OCI-LY1 (cell line): ENCODE results near the gene RAB40B.

ENCODE experiments used
- H2AFZ ChIP-seq: fragments of 200-600 bp; sonication (generic), shearing (Covaris generic); 2 replicates; pipeline ENCODE4 v1.6.0; 2014; ENCODE audit warnings: antibody characterized with exemption, mild to moderate bottlenecking, low read length
- H3F3A ChIP-seq: fragments of 200-600 bp; sonication (generic), shearing (Covaris generic); 2 replicates; pipeline ENCODE4 v1.6.0; 2014; ENCODE audit warnings: mild to moderate bottlenecking, antibody characterized with exemption, low read length, moderate library complexity; ENCODE audit not compliant: insufficient read depth
- H3K27ac ChIP-seq: fragments of 200-600 bp; sonication (generic); 2 replicates; pipeline ENCODE4 v1.5.1; 2014; ENCODE audit warnings: low read length, mixed run types, mild to moderate bottlenecking, low read depth; ENCODE audit not compliant: poor library complexity, severe bottlenecking
- H3K27me3 ChIP-seq: fragments of 200-600 bp; sonication (generic); 2 replicates; pipeline ENCODE4 v1.6.0; 2014; ENCODE audit warnings: antibody characterized with exemption, mild to moderate bottlenecking, low read length, moderate library complexity; ENCODE audit not compliant: insufficient read depth
- H3K36me3 ChIP-seq: fragments of 200-600 bp; sonication (generic); 2 replicates; pipeline ENCODE4 v1.6.1; 2014; ENCODE audit warnings: mild to moderate bottlenecking, antibody characterized with exemption, low read length, moderate library complexity, mixed read lengths; ENCODE audit not compliant: insufficient read depth
- H3K4me1 ChIP-seq: fragments of 200-600 bp; sonication (generic); 2 replicates; pipeline ENCODE4 v1.5.1; 2014; ENCODE audit warnings: mild to moderate bottlenecking, low read length, moderate library complexity; ENCODE audit not compliant: insufficient read depth, severe bottlenecking
- H3K4me2 ChIP-seq: fragments of 200-600 bp; sonication (generic), shearing (Covaris generic); 2 replicates; pipeline ENCODE4 v1.6.1; 2014; ENCODE audit warnings: low read length
- H3K4me3 ChIP-seq: fragments of 200-600 bp; sonication (generic); 2 replicates; pipeline ENCODE4 v1.5.1; 2014; ENCODE audit warnings: low read length, low read depth, mild to moderate bottlenecking, mixed read lengths; ENCODE audit not compliant: poor library complexity, severe bottlenecking
- H3K79me2 ChIP-seq: fragments of 200-600 bp; shearing (Covaris generic); 2 replicates; pipeline ENCODE4 v1.6.1; 2016; ENCODE audit warnings: mixed run types, low read length, mixed read lengths; ENCODE audit not compliant: insufficient read depth
- H3K9ac ChIP-seq: fragments of 200-600 bp; sonication (generic), shearing (Covaris generic); 2 replicates; pipeline ENCODE4 v1.6.1; 2014; ENCODE audit warnings: mild to moderate bottlenecking, low read length, mixed read lengths
- H3K9me2 ChIP-seq: fragments of 200-600 bp; sonication (generic), shearing (Covaris generic); 2 replicates; pipeline ENCODE4 v1.6.1; 2014; ENCODE audit warnings: low read depth, mild to moderate bottlenecking, low read length, mixed read lengths
- H3K9me3 ChIP-seq: fragments of 200-600 bp; shearing (Covaris generic); 2 replicates; pipeline ENCODE4 v1.6.1; 2014; ENCODE audit warnings: low read length, mixed read lengths
- H4K20me1 ChIP-seq: fragments of 200-600 bp; sonication (generic), shearing (Covaris generic); 2 replicates; pipeline ENCODE4 v1.6.0; 2016; ENCODE audit warnings: mild to moderate bottlenecking, low read length; ENCODE audit not compliant: insufficient read depth
- CTCF ChIP-seq: fragments of 200-600 bp; sonication (generic), shearing (Covaris generic); IDR thresholded peaks from 2 replicates; pipeline ENCODE4 v1.5.1; 2017; ENCODE audit warnings: mild to moderate bottlenecking, antibody characterized with exemption, low read length, moderate library complexity, mixed read lengths
- EZH2 ChIP-seq: fragments of 200-600 bp; sonication (generic), shearing (Covaris generic); IDR thresholded peaks from 2 replicates; pipeline ENCODE4 v1.8.0; 2017; ENCODE audit warnings: borderline replicate concordance, mixed run types, mild to moderate bottlenecking, antibody characterized with exemption, low read length, moderate library complexity, mixed read lengths

RAB40B gene

GRCh38 chr17:82667668-82668000 lies 30.9 kb downstream of the RAB40B start:
- Histone ChIP-seq H2AFZ (no peak overlapping the region), H3K36me3 (no peaks in the 10 kb centered on the region), H3K9me3 (no peaks in the 10 kb centered on the region), H3K79me2 (no peaks in the 10 kb centered on the region), H3K27me3 (no peaks in the 10 kb centered on the region; the same call in 1 of the 2 replicates), H3K27ac (no peak overlapping the region), H3K4me1 (no peaks in the 10 kb centered on the region), H3K9me2 (no peaks in the 10 kb centered on the region), H3K4me2 (no peak overlapping the region), H3K9ac (no peak overlapping the region), H3F3A (no peaks in the 10 kb centered on the region), H4K20me1 (no peaks in the 10 kb centered on the region), H3K4me3 (no peak overlapping the region)
- TF ChIP-seq EZH2 = no peak
- no peak for TF ChIP-seq CTCF

GRCh38 chr17:82666931-82667667 lies 31.4 kb downstream of the RAB40B start:
- H2AFZ ChIP-seq = no peak overlapping the region
- TF ChIP-seq EZH2 = no peak
- TF ChIP-seq CTCF = no peak
- H3K27ac ChIP-seq = no peak overlapping the region
- H4K20me1 ChIP-seq = no peaks in the 10 kb centered on the region
- H3K9ac ChIP-seq = no peak overlapping the region
- H3K4me1 ChIP-seq = no peaks in the 10 kb centered on the region
- no peaks in the 10 kb centered on the region for H3K79me2 ChIP-seq
- no peaks in the 10 kb centered on the region for H3K36me3 ChIP-seq
- H3F3A ChIP-seq = no peaks in the 10 kb centered on the region
- H3K4me3 ChIP-seq = no peak overlapping the region
- no peaks in the 10 kb centered on the region for H3K9me3 ChIP-seq
- no peak overlapping the region for H3K4me2 ChIP-seq
- H3K27me3 ChIP-seq = no peaks in the 10 kb centered on the region; the same call in 1 of the 2 replicates
- H3K9me2 ChIP-seq = no peaks in the 10 kb centered on the region

GRCh38 chr17:82665891-82666290 lies 32.6 kb downstream of the RAB40B start:
- Histone ChIP-seq H3K4me3 (no peak overlapping the region), H3K9me3 (no peaks in the 10 kb centered on the region), H3K27ac (no peak overlapping the region), H2AFZ (no peak overlapping the region), H3K9ac (no peak overlapping the region), H3K4me1 (no peaks in the 10 kb centered on the region), H3F3A (no peaks in the 10 kb centered on the region), H4K20me1 (no peaks in the 10 kb centered on the region), H3K36me3 (no peaks in the 10 kb centered on the region), H3K79me2 (no peaks in the 10 kb centered on the region), H3K27me3 (no peaks in the 10 kb centered on the region; the same call in 1 of the 2 replicates), H3K9me2 (no peaks in the 10 kb centered on the region), H3K4me2 (no peak overlapping the region)
- TF ChIP-seq CTCF (no peak), EZH2 (no peak)
